ENCODE data around the gene POC1B. TPM values are rescaled to one million over a fixed set of nuclear protein-coding genes. Genes with fewer than 3 reads are reported as not detected.

The POC1B gene
- polyA plus RNA-seq, 4 donors: 14.1 to 20.7 (median 16.3) TPM

- no peaks in the 10 kb centered on the region for H3K9me3 ChIP-seq (ENCODE audit: control insufficient read depth in 2 of 2, insufficient read depth in 1 of 2, low read depth in 1 of 2, low read length in 1 of 2)
- no peak overlapping the region for H3K4me3 ChIP-seq (ENCODE audit: low read depth in 1 of 3, low read length in 3 of 3)
- H3K4me1 ChIP-seq (ENCODE audit: control insufficient read depth in 3 of 3, insufficient read depth in 2 of 3, low read depth in 1 of 3, low read length in 2 of 3): no peaks in the 10 kb centered on the region
- no peaks in the 10 kb centered on the region for H3K27me3 ChIP-seq (ENCODE audit: control insufficient read depth in 3 of 3, insufficient read depth in 3 of 3, low read length in 3 of 3)
- FAIRE-seq (no peak), DNase-seq (no peak)
- peaks cover 0 to 8% (median 2%) of the 10 kb centered on the region in 3 donors for H3K36me3 ChIP-seq (ENCODE audit: control insufficient read depth in 3 of 3, insufficient read depth in 2 of 3, low read depth in 1 of 3, low read length in 3 of 3)
- H3K27ac ChIP-seq (ENCODE audit: low read depth in 1 of 3, low read length in 2 of 3): no peak overlapping the region
- WGBS, 3 donors: 92 to 94% (median 92%) methylated on average over 6 of the region's 6 CpGs
Observed at GRCh38 chr12:89421092-89421835, 104.6 kb downstream of the POC1B start.

DNA sequence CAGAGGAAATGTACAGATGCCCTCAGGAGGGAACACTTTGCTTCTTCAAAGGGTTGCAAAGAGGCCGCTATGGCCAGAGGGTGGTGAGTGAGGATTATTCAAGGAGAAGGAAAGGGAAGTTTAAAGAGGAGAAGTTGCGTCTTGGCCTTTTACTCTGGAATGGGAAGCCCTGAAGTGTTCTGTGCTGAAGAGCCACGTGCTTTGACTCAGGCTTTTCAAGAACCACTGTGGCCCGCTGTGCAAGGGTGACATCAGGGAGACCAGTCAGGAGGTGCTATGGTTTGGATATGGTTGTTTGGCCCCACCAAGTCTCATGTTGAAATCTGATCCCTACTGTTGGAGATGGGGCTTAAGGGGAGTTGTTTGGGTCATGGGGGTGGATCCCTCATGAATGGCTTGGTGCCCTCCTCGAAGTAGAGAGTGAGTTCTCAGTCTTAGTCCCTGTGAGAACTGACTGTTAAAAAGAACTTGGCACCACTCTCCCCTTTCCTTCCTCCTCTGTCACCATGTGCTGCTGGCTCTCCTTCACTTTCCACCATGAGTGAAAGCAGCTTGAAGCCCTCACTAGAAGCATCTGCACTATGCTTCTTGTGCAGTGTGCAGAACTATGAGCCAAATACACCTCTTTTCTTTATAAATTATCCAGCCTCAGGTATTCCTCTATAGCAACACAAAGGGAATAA lies 107.5 kb downstream of the POC1B start:
- no peaks in the 10 kb centered on the region for H3K9me3 ChIP-seq (ENCODE audit: control insufficient read depth in 2 of 2, insufficient read depth in 1 of 2, low read depth in 1 of 2, low read length in 1 of 2)
- H3K27ac ChIP-seq (ENCODE audit: low read depth in 1 of 3, low read length in 2 of 3): no peak overlapping the region
- H3K4me3 ChIP-seq (ENCODE audit: low read depth in 1 of 3, low read length in 3 of 3): no peak overlapping the region
- DNase-seq (no peak), FAIRE-seq (no peak)
- WGBS, 3 donors: 89 to 97% (median 89%) methylated on average over 5 of the region's 5 CpGs
- H3K36me3 ChIP-seq (ENCODE audit: control insufficient read depth in 3 of 3, insufficient read depth in 2 of 3, low read depth in 1 of 3, low read length in 3 of 3): peaks cover 0 to 8% (median 3%) of the 10 kb centered on the region in 3 donors
- H3K4me1 ChIP-seq (ENCODE audit: control insufficient read depth in 3 of 3, insufficient read depth in 2 of 3, low read depth in 1 of 3, low read length in 2 of 3): no peaks in the 10 kb centered on the region
- no peaks in the 10 kb centered on the region for H3K27me3 ChIP-seq (ENCODE audit: control insufficient read depth in 3 of 3, insufficient read depth in 3 of 3, low read length in 3 of 3)

GRCh38 chr12:89417246-89417977 lies 108.4 kb downstream of the POC1B start:
- Histone ChIP-seq H3K4me1 (ENCODE audit: control insufficient read depth in 3 of 3, insufficient read depth in 2 of 3, low read depth in 1 of 3, low read length in 2 of 3) (no peaks in the 10 kb centered on the region), H3K27ac (ENCODE audit: low read depth in 1 of 3, low read length in 2 of 3) (no peak overlapping the region), H3K36me3 (ENCODE audit: control insufficient read depth in 3 of 3, insufficient read depth in 2 of 3, low read depth in 1 of 3, low read length in 3 of 3) (peaks cover 0 to 4% (median 3%) of the 10 kb centered on the region in 3 donors), H3K27me3 (ENCODE audit: control insufficient read depth in 3 of 3, insufficient read depth in 3 of 3, low read length in 3 of 3) (no peaks in the 10 kb centered on the region), H3K4me3 (ENCODE audit: low read depth in 1 of 3, low read length in 3 of 3) (no peak overlapping the region), H3K9me3 (ENCODE audit: control insufficient read depth in 2 of 2, insufficient read depth in 1 of 2, low read depth in 1 of 2, low read length in 1 of 2) (no peaks in the 10 kb centered on the region)
- DNase-seq (no peak), FAIRE-seq (no peak)
- 73 to 80% (median 78%) methylated on average over 3 of the region's 3 CpGs for WGBS, 3 donors

DNA sequence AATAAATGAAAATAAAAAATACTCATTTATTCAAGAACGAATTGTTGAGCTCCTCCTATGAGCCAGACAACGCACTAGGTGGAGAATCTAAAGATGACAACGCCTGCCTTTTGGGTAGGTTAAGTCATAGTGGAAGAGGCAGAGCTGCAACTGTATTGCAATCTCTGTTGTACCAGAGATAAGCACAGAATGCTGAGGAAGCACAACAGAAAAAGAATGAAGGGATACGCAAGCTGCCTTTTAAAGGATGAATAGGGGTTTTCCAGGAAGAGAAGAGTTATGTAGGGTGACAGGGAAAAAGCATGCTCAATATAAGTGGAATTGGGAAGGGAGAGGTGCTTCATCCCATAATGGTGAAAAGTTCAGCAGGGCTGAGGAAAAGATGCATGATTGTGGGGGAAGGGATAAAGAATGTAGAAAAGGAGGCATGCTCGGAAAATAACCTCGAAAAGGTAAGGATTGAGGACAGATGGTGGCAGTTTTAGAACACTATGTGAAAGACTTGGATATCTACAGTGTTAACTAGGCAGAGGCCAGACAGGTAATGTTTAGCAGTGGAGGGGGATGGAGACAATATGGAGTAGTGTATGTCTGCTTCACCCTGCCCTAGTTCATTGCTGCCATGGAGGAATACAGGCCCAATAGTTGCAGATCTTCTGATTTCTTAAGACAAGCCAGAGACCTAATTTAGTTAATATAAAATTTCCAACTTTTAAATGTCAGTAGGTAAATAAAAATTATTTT lies 109.6 kb downstream of the POC1B start:
- Histone ChIP-seq H3K4me1 (ENCODE audit: control insufficient read depth in 3 of 3, insufficient read depth in 2 of 3, low read depth in 1 of 3, low read length in 2 of 3) (no peaks in the 10 kb centered on the region), H3K4me3 (ENCODE audit: low read depth in 1 of 3, low read length in 3 of 3) (no peak overlapping the region), H3K36me3 (ENCODE audit: control insufficient read depth in 3 of 3, insufficient read depth in 2 of 3, low read depth in 1 of 3, low read length in 3 of 3) (peaks cover 0 to 4% (median 3%) of the 10 kb centered on the region in 3 donors), H3K9me3 (ENCODE audit: control insufficient read depth in 2 of 2, insufficient read depth in 1 of 2, low read depth in 1 of 2, low read length in 1 of 2) (no peaks in the 10 kb centered on the region), H3K27me3 (ENCODE audit: control insufficient read depth in 3 of 3, insufficient read depth in 3 of 3, low read length in 3 of 3) (no peaks in the 10 kb centered on the region), H3K27ac (ENCODE audit: low read depth in 1 of 3, low read length in 2 of 3) (no peak overlapping the region)
- WGBS, 3 donors: 96 to 97% (median 97%) methylated on average over 6 of the region's 6 CpGs
- FAIRE-seq: no peak
- DNase-seq: no peak

- no peak for FAIRE-seq
- no peaks in the 10 kb centered on the region for H3K27me3 ChIP-seq (ENCODE audit: control insufficient read depth in 3 of 3, insufficient read depth in 3 of 3, low read length in 3 of 3)
- H3K36me3 ChIP-seq (ENCODE audit: control insufficient read depth in 3 of 3, insufficient read depth in 2 of 3, low read depth in 1 of 3, low read length in 3 of 3): peaks cover 0 to 4% (median 3%) of the 10 kb centered on the region in 3 donors
- no peaks in the 10 kb centered on the region for H3K4me1 ChIP-seq (ENCODE audit: control insufficient read depth in 3 of 3, insufficient read depth in 2 of 3, low read depth in 1 of 3, low read length in 2 of 3)
- no peak overlapping the region for H3K4me3 ChIP-seq (ENCODE audit: low read depth in 1 of 3, low read length in 3 of 3)
- DNase-seq: no peak
- 95 to 97% (median 96%) methylated on average over 2 of the region's 2 CpGs for WGBS, 3 donors
- no peak overlapping the region for H3K27ac ChIP-seq (ENCODE audit: low read depth in 1 of 3, low read length in 2 of 3)
- no peaks in the 10 kb centered on the region for H3K9me3 ChIP-seq (ENCODE audit: control insufficient read depth in 2 of 2, insufficient read depth in 1 of 2, low read depth in 1 of 2, low read length in 1 of 2)
Observed at GRCh38 chr12:89414851-89415250, 111.0 kb downstream of the POC1B start.

GRCh38 chr12:89414322-89414721 lies 111.5 kb downstream of the POC1B start:
- Histone ChIP-seq H3K27me3 (ENCODE audit: control insufficient read depth in 3 of 3, insufficient read depth in 3 of 3, low read length in 3 of 3) (no peaks in the 10 kb centered on the region), H3K27ac (ENCODE audit: low read depth in 1 of 3, low read length in 2 of 3) (no peak overlapping the region), H3K4me3 (ENCODE audit: low read depth in 1 of 3, low read length in 3 of 3) (no peak overlapping the region), H3K9me3 (ENCODE audit: control insufficient read depth in 2 of 2, insufficient read depth in 1 of 2, low read depth in 1 of 2, low read length in 1 of 2) (no peaks in the 10 kb centered on the region), H3K4me1 (ENCODE audit: control insufficient read depth in 3 of 3, insufficient read depth in 2 of 3, low read depth in 1 of 3, low read length in 2 of 3) (no peaks in the 10 kb centered on the region), H3K36me3 (ENCODE audit: control insufficient read depth in 3 of 3, insufficient read depth in 2 of 3, low read depth in 1 of 3, low read length in 3 of 3) (peaks cover 0 to 4% (median 3%) of the 10 kb centered on the region in 3 donors)
- whole genome bisulfite sequencing, 3 donors: 89 to 94% (median 91%) methylated on average over 3 of the region's 3 CpGs
- DNase-seq (no peak), FAIRE-seq (no peak)

DNA sequence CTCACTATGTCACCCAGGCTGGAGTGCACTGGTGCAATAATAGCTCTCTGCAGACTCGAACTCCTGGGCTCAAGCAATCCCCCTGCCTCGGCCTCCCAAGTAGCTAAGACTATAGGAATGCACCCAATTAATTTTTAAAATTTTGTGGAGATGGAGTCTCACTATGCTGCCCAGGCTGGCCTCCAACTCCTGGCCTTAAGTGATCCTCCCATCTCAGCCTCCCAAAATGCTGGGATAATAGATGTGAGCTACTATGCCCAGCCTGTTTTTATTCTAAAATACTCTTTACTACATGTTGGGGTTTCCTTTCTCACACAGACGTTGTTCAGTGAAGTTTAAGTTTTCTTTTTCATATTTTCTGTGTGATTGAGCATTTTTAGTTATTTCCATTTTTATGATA lies 112.6 kb downstream of the POC1B start:
- FAIRE-seq: no peak
- H3K27me3 ChIP-seq (ENCODE audit: control insufficient read depth in 3 of 3, insufficient read depth in 3 of 3, low read length in 3 of 3): no peaks in the 10 kb centered on the region
- H3K9me3 ChIP-seq (ENCODE audit: control insufficient read depth in 2 of 2, insufficient read depth in 1 of 2, low read depth in 1 of 2, low read length in 1 of 2): no peaks in the 10 kb centered on the region
- H3K36me3 ChIP-seq (ENCODE audit: control insufficient read depth in 3 of 3, insufficient read depth in 2 of 3, low read depth in 1 of 3, low read length in 3 of 3): peaks cover 0 to 3% (median 1%) of the 10 kb centered on the region in 3 donors
- H3K27ac ChIP-seq (ENCODE audit: low read depth in 1 of 3, low read length in 2 of 3): no peak overlapping the region
- no peak for DNase-seq
- WGBS, 3 donors: 90 to 96% (median 90%) methylated on average over 3 of the region's 3 CpGs
- no peak overlapping the region for H3K4me3 ChIP-seq (ENCODE audit: low read depth in 1 of 3, low read length in 3 of 3)
- no peaks in the 10 kb centered on the region for H3K4me1 ChIP-seq (ENCODE audit: control insufficient read depth in 3 of 3, insufficient read depth in 2 of 3, low read depth in 1 of 3, low read length in 2 of 3)

- no peak for FAIRE-seq
- 93 to 96% (median 93%) methylated on average over 6 of the region's 6 CpGs for WGBS, 3 donors
Observed at GRCh38 chr12:89412665-89413064, 113.2 kb downstream of the POC1B start.

More at GRCh38 chr12:89412665-89413064, 113.2 kb downstream of the POC1B start:
- Histone ChIP-seq H3K27me3 (ENCODE audit: control insufficient read depth in 3 of 3, insufficient read depth in 3 of 3, low read length in 3 of 3) (no peaks in the 10 kb centered on the region), H3K4me1 (ENCODE audit: control insufficient read depth in 3 of 3, insufficient read depth in 2 of 3, low read depth in 1 of 3, low read length in 2 of 3) (no peaks in the 10 kb centered on the region), H3K36me3 (ENCODE audit: control insufficient read depth in 3 of 3, insufficient read depth in 2 of 3, low read depth in 1 of 3, low read length in 3 of 3) (peaks cover 0 to 3% (median 0%) of the 10 kb centered on the region in 3 donors), H3K9me3 (ENCODE audit: control insufficient read depth in 2 of 2, insufficient read depth in 1 of 2, low read depth in 1 of 2, low read length in 1 of 2) (no peaks in the 10 kb centered on the region), H3K4me3 (ENCODE audit: low read depth in 1 of 3, low read length in 3 of 3) (no peak overlapping the region), H3K27ac (ENCODE audit: low read depth in 1 of 3, low read length in 2 of 3) (no peak overlapping the region)
- DNase-seq: no peak

Measured in small intestine (tissue), 7 donors.